PFSK-1 (cell line): ENCODE results near the gene OR51A4.

Experiments
- POLR2AphosphoS5 ChIP-seq: IDR thresholded peaks from 2 replicates; pipeline ENCODE4 v1.6.1; 2012; ENCODE audit warnings: low read depth, mild to moderate bottlenecking, control low read depth, low read length, moderate library complexity
- TAF1 ChIP-seq: IDR thresholded peaks from 2 replicates; pipeline ENCODE4 v1.6.1; 2012; ENCODE audit warnings: low read length, control low read depth, borderline replicate concordance; ENCODE audit not compliant: insufficient read depth

DNA sequence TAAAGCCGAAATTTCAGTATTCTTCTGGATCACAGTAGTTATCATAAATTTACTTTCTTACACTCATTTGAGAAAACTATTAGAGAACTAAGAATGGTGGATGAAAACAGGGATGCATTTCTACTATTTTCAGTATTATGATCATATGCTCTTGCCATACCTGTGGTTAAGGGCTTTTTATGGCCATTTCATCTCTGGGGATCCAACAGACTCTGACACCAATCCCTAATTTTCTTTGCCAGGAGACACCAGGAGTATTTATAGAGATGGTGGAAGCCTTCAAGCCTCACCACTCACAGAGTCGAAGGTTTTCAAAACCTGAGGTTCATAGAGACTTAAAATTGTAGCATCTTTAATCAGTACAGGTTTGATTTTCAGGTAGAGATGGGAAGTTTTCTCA is 47.1 kb upstream of the OR51A4 start, which contains the start of gene OR51L1:
- no peak for TF ChIP-seq POLR2AphosphoS5
- no peak for TF ChIP-seq TAF1
